CD14-positive monocyte (primary cell): ENCODE results near the gene UGT1A9. TPM values are rescaled to one million over a fixed set of nuclear protein-coding genes. Genes with fewer than 3 reads are reported as not detected.
"Not testable (repeated sequence)": the region's sequence is repeated elsewhere in the genome, so short reads cannot be mapped to it uniquely, and the experiment has no call there.

Source experiments
- DNase-seq, 3 donors: peaks; one replicate each; pipeline ENCODE4 v3.0.0-alpha.2; 2011 to 2022
- H2AFZ ChIP-seq: 2 replicates; pipeline ENCODE4 v1.6.0; 2012; ENCODE audit warnings: mild to moderate bottlenecking, low read depth, low read length, inconsistent platforms; ENCODE audit not compliant: insufficient read depth, poor library complexity, severe bottlenecking
- H3K27ac ChIP-seq, 2 donors: 1 replicate in 1 of 2; 2 replicates in 1 of 2; pipeline ENCODE4 v1.5.1; 2012 to 2013; ENCODE audit warnings: low read length in 2 of 2, control low read depth in 1 of 2, inconsistent platforms in 1 of 2, low read depth in 1 of 2, mild to moderate bottlenecking in 1 of 2
- H3K27me3 ChIP-seq, 2 donors: one replicate each; pipeline versions ENCODE4 v1.6.0 to v1.6.1; 2011 to 2013; ENCODE audit warnings: low read length in 2 of 2; ENCODE audit not compliant: control insufficient read depth in 2 of 2, insufficient read depth in 2 of 2
- H3K36me3 ChIP-seq, 2 donors: replicated peaks in 1 of 2; 1 replicate in 1 of 2; 2 replicates in 1 of 2; pipeline versions ENCODE4 v1.5.1 to v1.6.1; 2012 to 2013; ENCODE audit warnings: low read length in 2 of 2, control low read depth in 1 of 2, inconsistent platforms in 1 of 2, mild to moderate bottlenecking in 1 of 2; ENCODE audit not compliant: insufficient read depth in 2 of 2, control insufficient read depth in 1 of 2
- H3K4me1 ChIP-seq, 2 donors: 1 replicate in 1 of 2; 2 replicates in 1 of 2; pipeline versions ENCODE4 v1.5.1 to v1.6.1; 2012 to 2013; ENCODE audit warnings: low read length in 2 of 2, control low read depth in 1 of 2, inconsistent platforms in 1 of 2, mild to moderate bottlenecking in 1 of 2, moderate library complexity in 1 of 2; ENCODE audit not compliant: insufficient read depth in 2 of 2, control insufficient read depth in 1 of 2
- H3K4me2 ChIP-seq: replicated peaks from 2 replicates; pipeline ENCODE3; 2012; ENCODE audit warnings: low read length, moderate library complexity, mild to moderate bottlenecking; ENCODE audit not compliant: poor library complexity, severe bottlenecking; ENCODE audit errors: extremely low read depth
- H3K4me3 ChIP-seq, 3 experiments: fragments of 200-600 bp in 1 of 3; sonication (generic) in 1 of 3; replicated peaks in 1 of 3; 1 replicate in 2 of 3; 2 replicates in 1 of 3; pipeline ENCODE4 v1.5.1; 2011 to 2013; ENCODE audit warnings: low read length in 3 of 3, mild to moderate bottlenecking in 3 of 3, control low read depth in 2 of 3, low read depth in 2 of 3, inconsistent platforms in 1 of 3, moderate library complexity in 1 of 3
- H3K79me2 ChIP-seq: 2 replicates; pipeline ENCODE4 v1.6.0; 2012; ENCODE audit warnings: mild to moderate bottlenecking, control low read depth, inconsistent platforms, low read length, moderate library complexity; ENCODE audit not compliant: insufficient read depth
- H3K9ac ChIP-seq: 2 replicates; pipeline ENCODE4 v1.6.0; 2017; ENCODE audit warnings: low read length, mild to moderate bottlenecking; ENCODE audit not compliant: insufficient read depth, poor library complexity, severe bottlenecking
- H3K9me3 ChIP-seq, 2 donors: replicated peaks in 1 of 2; 1 replicate in 1 of 2; 2 replicates in 1 of 2; pipeline versions ENCODE4 v1.5.1 to v1.6.1; 2012 to 2013; ENCODE audit warnings: low read length in 2 of 2, control low read depth in 1 of 2; ENCODE audit not compliant: control insufficient read depth in 1 of 2, insufficient read depth in 1 of 2
- H4K20me1 ChIP-seq: 2 replicates; pipeline ENCODE4 v1.6.0; 2012; ENCODE audit warnings: mild to moderate bottlenecking, low read length, control low read depth, moderate library complexity; ENCODE audit not compliant: insufficient read depth
- H3K27ac Mint-ChIP-seq, 7 donors: one replicate each; pipeline ENCODE4 v1.8.0; 2020; ENCODE audit warnings: mild to moderate bottlenecking in 7 of 7, mixed read lengths in 7 of 7, moderate library complexity in 6 of 7, inconsistent platforms in 2 of 7
- H3K27me3 Mint-ChIP-seq, 3 donors: one replicate each; pipeline ENCODE4 v1.8.0; 2021 to 2022; ENCODE audit warnings: low read depth in 3 of 3, mild to moderate bottlenecking in 3 of 3, mixed read lengths in 3 of 3, moderate library complexity in 3 of 3, inconsistent platforms in 1 of 3
- H3K36me3 Mint-ChIP-seq, 2 donors: one replicate each; pipeline ENCODE4 v1.8.0; 2020; ENCODE audit warnings: mixed read lengths in 2 of 2, inconsistent platforms in 1 of 2, mild to moderate bottlenecking in 1 of 2
- H3K4me1 Mint-ChIP-seq: one replicate; pipeline ENCODE4 v1.8.0; 2020; ENCODE audit warnings: mild to moderate bottlenecking, mixed read lengths
- H3K4me3 Mint-ChIP-seq, 2 donors: one replicate each; pipeline ENCODE4 v1.8.0; 2020; ENCODE audit warnings: mild to moderate bottlenecking in 2 of 2, mixed read lengths in 2 of 2, moderate library complexity in 1 of 2
- H3K9me3 Mint-ChIP-seq, 7 donors: one replicate each; pipeline ENCODE4 v1.8.0; 2020 to 2022; ENCODE audit warnings: mixed read lengths in 7 of 7, mild to moderate bottlenecking in 6 of 7, moderate library complexity in 6 of 7, inconsistent platforms in 2 of 7
- WGBS: methylation state at CpG from one replicate; pipeline ENCODE4 v1.1.5; 2013; ENCODE audit warnings: missing lambda C conversion rate; ENCODE audit not compliant: insufficient coverage; 5-methylcytosine and 5-hydroxymethylcytosine counted together
- intact Hi-C, 2 donors: fragments of 100-400 bp; cut with micrococcal nuclease; formaldehyde crosslinking; loops; one replicate each; pipeline versions ENCODE4 v1.15.0 to v1.15.1; 2023
- polyA plus RNA-seq, 3 donors: library from polyadenylated mRNA; depleted of rRNA in 1 of 3; unstranded in 2 of 3; stranded (reverse) in 1 of 3; fragments of 300-500 nt in 2 of 3; fragments of >200 nt in 1 of 3; fragmentation: Illumina TruSeq in 2 of 3; gene quantifications; 1 replicate in 2 of 3; 2 replicates in 1 of 3; pipeline ENCODE4 v1.2.3, GENCODE V29; 2012 to 2021
- TF ChIP-seq, protein P1 (sequence below): fragments of 200-600 bp; IDR thresholded peaks from one replicate; pipeline ENCODE4 v1.8.0; 2022; ENCODE audit warnings: antibody characterized with exemption, mild to moderate bottlenecking

UGT1A9 gene
- polyA plus RNA-seq, 3 donors, result not detected

DNA sequence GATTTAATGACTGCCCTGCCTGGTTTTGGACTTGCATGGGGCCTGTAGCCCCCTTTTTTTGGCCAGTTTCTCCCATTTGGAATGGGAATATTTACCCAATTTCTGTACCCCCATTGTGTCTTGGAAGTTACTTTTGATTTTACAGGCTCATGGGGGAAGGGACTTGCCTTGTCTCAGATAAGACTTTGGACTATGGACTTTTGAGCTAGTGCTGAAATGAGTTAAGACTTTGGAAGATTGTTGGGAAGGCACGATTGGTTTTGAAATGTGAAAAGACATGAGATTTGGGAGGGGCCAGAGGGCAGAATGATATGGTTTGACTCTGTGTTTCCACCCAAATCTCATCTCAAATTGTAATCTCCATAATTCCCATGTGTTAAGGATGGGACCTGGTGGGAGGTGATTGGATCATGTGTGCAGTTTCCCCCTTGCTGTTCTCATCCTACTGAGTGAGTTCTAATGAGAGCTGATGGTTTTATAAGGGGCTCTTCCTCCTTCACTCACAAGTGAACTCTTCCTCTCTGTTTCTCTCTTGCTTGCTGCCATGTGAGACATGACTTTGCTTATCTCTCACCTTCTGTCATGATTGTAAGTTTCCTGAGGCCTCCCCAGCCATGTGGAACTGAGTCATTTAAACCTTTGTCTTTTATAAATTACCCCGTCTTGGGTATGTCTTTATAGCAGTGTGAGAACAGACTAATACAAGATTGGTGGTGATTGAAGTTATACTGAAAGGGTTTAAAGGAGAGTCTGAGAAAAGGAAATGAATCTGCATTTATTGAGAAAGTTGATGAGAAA is 79.7 kb downstream of the UGT1A9 start:
- H3K4me2 ChIP-seq, H3K4me1 ChIP-seq, H4K20me1 ChIP-seq, H3K4me1 Mint-ChIP-seq, H2AFZ ChIP-seq, H3K79me2 ChIP-seq, H3K9ac ChIP-seq, DNase-seq, intact Hi-C loops, H3K27me3 Mint-ChIP-seq, H3K36me3 ChIP-seq, H3K27ac ChIP-seq, H3K27ac Mint-ChIP-seq, H3K4me3 Mint-ChIP-seq, H3K36me3 Mint-ChIP-seq, H3K27me3 ChIP-seq, H3K4me3 ChIP-seq: not testable (repeated sequence)
- H3K9me3 ChIP-seq, result peaks cover 10 to 14% of the 10 kb centered on the region in 2 donors
- peaks cover 13 to 37% (median 22%) of the 10 kb centered on the region in 7 donors for H3K9me3 Mint-ChIP-seq
- no CpG with 5 or more reads among the region's 2 CpGs for WGBS

DNA sequence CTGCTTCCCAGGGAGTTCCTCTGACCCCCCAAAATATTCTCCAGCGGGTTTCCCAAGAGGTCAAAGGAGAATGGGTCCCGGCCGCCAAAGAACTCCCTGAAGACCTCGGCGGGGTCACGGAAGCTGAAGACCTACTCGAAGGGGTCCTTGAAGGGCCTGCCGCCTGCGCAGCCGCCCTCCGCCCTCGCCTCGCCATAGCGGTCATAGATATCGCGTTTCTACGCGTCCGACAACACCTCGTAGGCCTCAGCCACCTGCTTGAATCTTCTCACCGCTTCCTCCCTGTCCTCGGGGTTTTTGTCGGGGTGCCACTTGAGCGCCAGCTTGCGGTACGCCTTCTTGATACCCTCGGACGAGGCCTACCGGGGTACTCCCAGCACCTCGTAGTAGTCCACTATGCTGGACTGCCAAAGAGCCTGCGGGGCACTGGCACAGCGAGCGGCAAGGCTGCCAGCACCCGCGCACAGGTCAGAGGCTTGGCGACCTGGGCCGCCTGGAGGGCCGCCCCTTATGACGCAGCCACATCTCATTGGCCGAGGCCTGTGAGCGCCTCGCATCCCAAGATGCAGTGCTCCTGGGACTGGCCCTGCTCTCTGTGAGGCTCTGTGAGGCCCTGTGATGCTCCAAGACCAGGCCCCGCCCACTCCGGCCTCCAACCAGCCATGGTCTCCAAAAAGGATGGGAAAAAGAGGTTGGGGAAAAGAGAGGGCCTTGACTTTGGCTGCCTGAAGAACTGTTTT is 83.3 kb downstream of the UGT1A9 start:
- TF ChIP-seq, protein P1, sequence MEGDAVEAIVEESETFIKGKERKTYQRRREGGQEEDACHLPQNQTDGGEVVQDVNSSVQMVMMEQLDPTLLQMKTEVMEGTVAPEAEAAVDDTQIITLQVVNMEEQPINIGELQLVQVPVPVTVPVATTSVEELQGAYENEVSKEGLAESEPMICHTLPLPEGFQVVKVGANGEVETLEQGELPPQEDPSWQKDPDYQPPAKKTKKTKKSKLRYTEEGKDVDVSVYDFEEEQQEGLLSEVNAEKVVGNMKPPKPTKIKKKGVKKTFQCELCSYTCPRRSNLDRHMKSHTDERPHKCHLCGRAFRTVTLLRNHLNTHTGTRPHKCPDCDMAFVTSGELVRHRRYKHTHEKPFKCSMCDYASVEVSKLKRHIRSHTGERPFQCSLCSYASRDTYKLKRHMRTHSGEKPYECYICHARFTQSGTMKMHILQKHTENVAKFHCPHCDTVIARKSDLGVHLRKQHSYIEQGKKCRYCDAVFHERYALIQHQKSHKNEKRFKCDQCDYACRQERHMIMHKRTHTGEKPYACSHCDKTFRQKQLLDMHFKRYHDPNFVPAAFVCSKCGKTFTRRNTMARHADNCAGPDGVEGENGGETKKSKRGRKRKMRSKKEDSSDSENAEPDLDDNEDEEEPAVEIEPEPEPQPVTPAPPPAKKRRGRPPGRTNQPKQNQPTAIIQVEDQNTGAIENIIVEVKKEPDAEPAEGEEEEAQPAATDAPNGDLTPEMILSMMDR, result no peak

More for the DNA sequence above, 83.3 kb downstream of the UGT1A9 start:
- no peak overlapping the region for H3K27ac Mint-ChIP-seq
- peaks cover 0 to 2% (median 2%) of the 10 kb centered on the region in 3 donors for H3K27me3 Mint-ChIP-seq
- H3K4me1 Mint-ChIP-seq, result no peaks in the 10 kb centered on the region
- no peak overlapping the region for H3K9ac ChIP-seq
- H3K9me3 ChIP-seq, result peaks cover 10 to 14% of the 10 kb centered on the region in 2 donors
- no peak overlapping the region for H3K4me3 Mint-ChIP-seq
- no peak for DNase-seq
- H4K20me1 ChIP-seq, result no peaks in the 10 kb centered on the region
- H3K4me3 ChIP-seq, result no peak overlapping the region
- H2AFZ ChIP-seq, result no peak overlapping the region
- H3K9me3 Mint-ChIP-seq, result peaks cover 10 to 27% (median 16%) of the 10 kb centered on the region in 7 donors
- no peaks in the 10 kb centered on the region for H3K36me3 Mint-ChIP-seq
- no peaks in the 10 kb centered on the region for H3K27me3 ChIP-seq
- WGBS, result 93% methylated on average over 40 of the region's 44 CpGs
- intact Hi-C loops, result no loop called here
- no peak overlapping the region for H3K4me2 ChIP-seq
- H3K36me3 ChIP-seq, result no peaks in the 10 kb centered on the region
- H3K4me1 ChIP-seq, result no peaks in the 10 kb centered on the region
- no peaks in the 10 kb centered on the region for H3K79me2 ChIP-seq
- no peak overlapping the region for H3K27ac ChIP-seq
